H54 (cell line): Measurements from ENCODE around the gene NAA10.

ENCODE experiments used
- DNase-seq: peaks from one replicate; pipeline ENCODE4 v3.0.0; 2011; ENCODE audit warnings: low spot score, mixed read lengths; ENCODE audit not compliant: insufficient read length
- FAIRE-seq: peaks from 3 replicates; lab custom pipeline; 2011; peaks lifted over from hg19 to GRCh38; lab: Jason Lieb, UNC
- POLR2A ChIP-seq: IDR thresholded peaks from 2 replicates; pipeline ENCODE4 v1.6.1; 2011; ENCODE audit warnings: low read depth, mild to moderate bottlenecking, low read length

Gene NAA10

GRCh38 chrX:153908219-153908860, 26.5 kb downstream of the NAA10 start:
- DNase-seq: no peak
- TF ChIP-seq POLR2A: no peak
- FAIRE-seq: no peak

- no peak for FAIRE-seq
- DNase-seq: no peak
- no peak for TF ChIP-seq POLR2A
Observed at GRCh38 chrX:153907456-153907855, 27.4 kb downstream of the NAA10 start.

GRCh38 chrX:153906126-153906917, 28.5 kb downstream of the NAA10 start:
- no peak for TF ChIP-seq POLR2A
- FAIRE-seq (no peak), DNase-seq (no peak)

GRCh38 chrX:153905481-153906095, 29.2 kb downstream of the NAA10 start:
- no peak for TF ChIP-seq POLR2A
- no peak for FAIRE-seq
- no peak for DNase-seq

- no peak for TF ChIP-seq POLR2A
- DNase-seq: no peak
- FAIRE-seq: no peak
Observed at GRCh38 chrX:153903991-153904957, 30.6 kb downstream of the NAA10 start, which contains the start of gene AVPR2. Gene AVPR2 (plus strand): TSS chrX:153904673. CDS start chrX:153905146, 473 bp downstream.

GRCh38 chrX:153903238-153903980, 31.4 kb downstream of the NAA10 start:
- FAIRE-seq (no peak), DNase-seq (no peak)
- TF ChIP-seq POLR2A: no peak

- no peak for TF ChIP-seq POLR2A
- FAIRE-seq: no peak
- DNase-seq: no peak
Observed at GRCh38 chrX:153902385-153902784, 32.5 kb downstream of the NAA10 start.

GRCh38 chrX:153901753-153902140, 33.1 kb downstream of the NAA10 start:
- no peak for DNase-seq
- no peak for TF ChIP-seq POLR2A
- FAIRE-seq: no peak

GRCh38 chrX:153900831-153901752, 33.7 kb downstream of the NAA10 start:
- DNase-seq: peak; percentile 89
- TF ChIP-seq POLR2A: no peak
- peak; percentile 70 for FAIRE-seq

GRCh38 chrX:153897899-153898298, 36.9 kb downstream of the NAA10 start:
- DNase-seq (no peak), FAIRE-seq (no peak)
- TF ChIP-seq POLR2A: no peak

GRCh38 chrX:153889123-153889522, 45.7 kb downstream of the NAA10 start:
- TF ChIP-seq POLR2A: no peak
- DNase-seq (no peak), FAIRE-seq (no peak)

- FAIRE-seq: no peak
- no peak for DNase-seq
- TF ChIP-seq POLR2A: no peak
Observed at GRCh38 chrX:153888344-153888743, 46.5 kb downstream of the NAA10 start.

GRCh38 chrX:153887385-153887784, 47.5 kb downstream of the NAA10 start:
- no peak for FAIRE-seq
- TF ChIP-seq POLR2A: no peak
- DNase-seq: no peak
